AG09319 (cell line): Measurements from ENCODE around the gene SCAMP3.

Experiments
- DNase-seq: peaks from one replicate; pipeline ENCODE4 v3.0.0-alpha.2; 2010; ENCODE audit warnings: low read depth; ENCODE audit errors: extremely low read depth
- TF ChIP-seq, protein P1 (sequence below): IDR thresholded peaks from 2 replicates; pipeline ENCODE4 v1.5.1; 2011; ENCODE audit warnings: low read depth, mild to moderate bottlenecking, inconsistent platforms, low read length, moderate library complexity

Gene SCAMP3

DNA sequence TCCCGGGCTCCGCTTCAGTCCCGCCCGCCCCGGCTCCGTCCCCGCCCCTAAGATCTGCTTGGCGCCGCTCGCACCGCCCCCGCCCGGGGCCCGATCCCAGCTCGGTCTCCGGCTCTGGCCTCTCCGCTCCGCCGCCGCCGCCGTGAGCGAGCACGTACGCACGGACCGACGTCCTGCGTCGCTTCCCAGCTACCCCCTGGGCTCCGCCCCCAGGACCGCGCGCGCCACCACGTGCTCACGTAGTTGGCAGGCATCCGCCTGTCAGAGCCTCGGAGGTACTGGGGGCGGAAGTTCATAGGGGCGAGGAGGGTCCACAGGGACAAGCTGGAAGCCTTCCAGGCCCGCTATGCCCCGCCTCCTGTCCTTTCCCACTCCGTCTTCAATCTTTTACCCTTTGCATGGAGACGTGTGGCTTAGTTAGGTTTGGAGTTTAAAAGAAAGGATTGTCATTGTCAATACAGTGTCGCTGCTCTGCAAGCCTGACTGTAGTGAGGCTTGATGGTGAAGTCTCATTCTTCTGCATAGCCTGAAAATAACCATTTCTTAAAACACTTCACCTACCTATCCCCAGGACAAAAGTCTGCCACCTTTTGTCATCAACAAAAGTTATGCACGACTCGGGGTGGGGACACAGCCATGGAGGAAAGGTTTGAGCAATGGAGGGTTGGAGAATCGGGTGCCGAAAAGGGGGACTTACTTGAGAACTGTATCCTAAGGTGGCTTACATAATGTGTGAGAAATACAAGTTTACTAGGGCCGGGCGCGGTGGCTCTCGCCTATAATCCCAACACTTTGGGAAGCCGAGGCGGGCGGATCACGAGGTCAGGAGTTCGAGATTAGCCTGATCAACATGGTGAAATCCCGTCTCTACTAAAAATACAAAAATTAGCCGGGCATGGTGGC, 11.4 kb upstream of the SCAMP3 start, which contains the start of gene CLK2:
Gene CLK2 (minus strand): TSS at position 162 of the 903 bp plus-strand sequence. CDS start 2,527 bp downstream, outside the sequence.
- DNase-seq = peak; percentile 69
- TF ChIP-seq, protein P1, sequence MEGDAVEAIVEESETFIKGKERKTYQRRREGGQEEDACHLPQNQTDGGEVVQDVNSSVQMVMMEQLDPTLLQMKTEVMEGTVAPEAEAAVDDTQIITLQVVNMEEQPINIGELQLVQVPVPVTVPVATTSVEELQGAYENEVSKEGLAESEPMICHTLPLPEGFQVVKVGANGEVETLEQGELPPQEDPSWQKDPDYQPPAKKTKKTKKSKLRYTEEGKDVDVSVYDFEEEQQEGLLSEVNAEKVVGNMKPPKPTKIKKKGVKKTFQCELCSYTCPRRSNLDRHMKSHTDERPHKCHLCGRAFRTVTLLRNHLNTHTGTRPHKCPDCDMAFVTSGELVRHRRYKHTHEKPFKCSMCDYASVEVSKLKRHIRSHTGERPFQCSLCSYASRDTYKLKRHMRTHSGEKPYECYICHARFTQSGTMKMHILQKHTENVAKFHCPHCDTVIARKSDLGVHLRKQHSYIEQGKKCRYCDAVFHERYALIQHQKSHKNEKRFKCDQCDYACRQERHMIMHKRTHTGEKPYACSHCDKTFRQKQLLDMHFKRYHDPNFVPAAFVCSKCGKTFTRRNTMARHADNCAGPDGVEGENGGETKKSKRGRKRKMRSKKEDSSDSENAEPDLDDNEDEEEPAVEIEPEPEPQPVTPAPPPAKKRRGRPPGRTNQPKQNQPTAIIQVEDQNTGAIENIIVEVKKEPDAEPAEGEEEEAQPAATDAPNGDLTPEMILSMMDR = no peak

DNA sequence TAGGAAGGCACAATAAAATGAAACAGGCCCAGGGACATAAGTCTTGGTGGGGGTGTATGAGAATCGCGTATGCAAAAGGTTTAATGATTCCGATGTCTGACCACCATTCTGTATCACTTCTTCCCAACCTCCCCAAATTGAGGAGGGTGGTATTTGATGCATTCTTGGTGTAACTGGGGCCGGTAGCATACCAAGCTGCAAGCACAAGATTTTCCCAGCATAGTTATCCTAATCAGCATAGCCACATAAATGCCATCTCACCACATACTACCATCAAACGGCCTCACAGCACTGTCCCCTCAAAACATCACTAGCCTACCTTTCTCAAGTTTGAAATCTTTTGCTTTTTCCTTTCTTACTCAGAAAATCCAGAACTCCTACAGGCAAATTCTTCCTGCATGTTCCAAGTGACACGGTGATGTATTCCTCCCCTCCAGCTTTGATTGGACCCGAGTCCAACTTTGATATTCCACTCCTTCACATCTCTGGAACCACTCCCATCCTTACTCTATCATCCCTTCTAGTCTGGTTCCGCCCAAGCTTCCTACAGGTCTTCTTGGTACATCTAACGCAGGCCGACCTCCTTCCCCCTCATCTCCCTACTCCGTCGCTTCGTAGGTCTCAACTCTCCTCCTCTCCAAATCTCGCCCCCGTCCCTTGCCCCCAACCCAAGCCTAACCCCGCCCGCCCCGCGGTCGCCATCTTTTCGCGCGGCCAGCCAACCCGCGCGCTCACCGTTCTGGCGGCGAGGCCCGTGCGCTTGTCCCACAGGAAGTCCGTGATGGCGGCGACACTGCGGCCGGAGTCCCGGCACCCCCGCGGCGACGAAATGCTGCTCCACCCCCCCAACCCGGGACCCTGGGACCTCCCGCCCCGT, 10.5 kb upstream of the SCAMP3 start:
- TF ChIP-seq, protein P1 = no peak
- no peak for DNase-seq

DNA sequence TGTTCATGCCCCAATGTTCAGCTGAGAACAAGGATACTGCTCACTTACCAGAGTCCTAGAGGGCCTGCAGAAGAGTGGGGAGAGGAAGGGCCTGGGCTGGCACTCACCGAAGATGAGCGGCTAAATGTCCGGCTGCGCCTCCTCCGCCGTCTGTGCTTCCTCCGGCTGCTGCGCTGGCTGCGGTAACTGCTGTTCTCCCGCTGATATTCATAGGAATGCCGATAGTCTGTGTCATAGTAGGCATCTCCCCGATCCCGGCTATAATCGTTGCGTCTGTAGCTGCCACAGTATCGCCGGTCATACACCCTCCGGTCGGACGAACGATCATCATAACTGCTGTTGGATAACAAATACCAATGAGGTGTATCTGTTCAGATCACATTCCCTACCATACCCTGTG, 7.2 kb upstream of the SCAMP3 start:
- TF ChIP-seq, protein P1 = no peak
- no peak for DNase-seq

DNA sequence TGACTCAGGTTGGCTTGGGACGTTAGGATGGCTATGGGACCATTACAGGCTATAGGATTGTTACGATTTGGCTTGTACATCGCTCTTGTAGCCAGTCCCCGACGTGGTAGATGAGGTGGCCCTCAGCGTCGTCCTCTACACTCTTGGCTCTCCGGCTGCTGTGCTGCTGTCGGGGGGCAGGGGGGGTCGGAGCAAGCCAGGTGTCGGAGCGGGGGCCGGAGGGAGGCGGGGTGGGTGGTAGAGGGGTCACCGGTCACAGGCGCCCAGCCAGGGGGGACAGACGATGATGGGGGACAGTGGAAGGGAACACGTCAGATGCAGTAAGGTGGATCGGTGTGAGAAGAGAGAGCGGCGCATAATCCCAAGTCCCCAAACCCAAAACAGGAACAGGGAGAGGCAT, 6.5 kb upstream of the SCAMP3 start:
- DNase-seq = no peak
- TF ChIP-seq, protein P1 = no peak

DNA sequence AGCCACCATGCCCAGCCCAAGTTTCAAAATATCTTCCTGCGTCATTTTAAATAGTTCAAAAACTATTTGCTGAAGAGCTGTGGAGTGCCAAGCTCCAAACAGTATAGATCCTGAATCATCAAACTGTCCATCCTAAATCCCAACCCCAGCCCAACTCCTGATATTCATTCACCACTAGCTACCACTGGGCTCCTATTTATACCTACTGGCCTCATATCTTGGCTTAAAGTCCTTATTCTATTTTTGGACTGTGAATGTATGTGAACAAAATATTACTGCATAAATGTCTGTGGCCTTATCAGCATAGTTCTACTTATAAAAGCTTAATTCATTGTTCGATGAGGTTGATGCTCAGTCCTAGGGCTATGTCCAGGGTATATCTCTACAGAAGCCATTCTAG, 5.2 kb upstream of the SCAMP3 start:
- no peak for DNase-seq
- TF ChIP-seq, protein P1 = no peak

DNA sequence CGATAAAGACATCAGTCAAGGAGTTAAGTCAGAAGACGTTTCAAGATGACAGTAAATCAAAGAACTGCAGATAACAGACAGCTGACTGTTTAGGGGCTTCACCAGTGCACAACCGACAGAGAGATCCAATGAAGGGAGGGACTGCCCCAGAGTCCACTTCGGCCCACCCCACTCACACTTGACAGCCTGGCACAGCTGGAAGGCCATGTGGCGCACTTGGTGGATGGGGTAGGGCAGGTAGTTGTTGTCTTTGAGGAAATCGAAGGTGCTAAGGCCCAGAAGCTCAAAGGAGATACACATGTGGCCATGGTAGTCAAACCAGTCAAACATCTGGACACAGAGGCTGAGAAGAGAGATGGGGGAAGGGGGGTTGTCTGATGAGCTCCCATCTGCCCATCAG, 4.4 kb upstream of the SCAMP3 start:
- TF ChIP-seq, protein P1 = no peak
- DNase-seq = no peak
